GM21619 (cell line): ENCODE data around the gene PIM2.
A peak's percentile ranks its signal among the peaks of the same experiment; 100 is the strongest.

Source experiments
- ATAC-seq: cut with Tn5 transposase; IDR thresholded peaks from one replicate; pipeline ENCODE4 v1.9.1; 2021; ENCODE audit not compliant: unreplicated experiment

PIM2 gene

GRCh38 chrX:48936429-48937053 is 17.7 kb upstream of the PIM2 start:
- ATAC-seq, result peak; percentile 0

- ATAC-seq, result no peak
Measured at GRCh38 chrX:48935301-48935670, 16.5 kb upstream of the PIM2 start.

GRCh38 chrX:48934581-48935300 is 15.9 kb upstream of the PIM2 start:
- ATAC-seq, result no peak

- no peak for ATAC-seq
Measured at GRCh38 chrX:48933757-48934156, 14.9 kb upstream of the PIM2 start.

GRCh38 chrX:48927736-48928382 is 9.0 kb upstream of the PIM2 start:
- ATAC-seq, result no peak

- no peak for ATAC-seq
Measured at GRCh38 chrX:48927123-48927522, 8.3 kb upstream of the PIM2 start.

GRCh38 chrX:48924270-48924669 is 5.4 kb upstream of the PIM2 start:
- no peak for ATAC-seq

GRCh38 chrX:48923771-48924170 is 4.9 kb upstream of the PIM2 start:
- no peak for ATAC-seq

GRCh38 chrX:48920718-48921104 is 1.9 kb upstream of the PIM2 start:
- no peak for ATAC-seq

- no peak for ATAC-seq
Measured at GRCh38 chrX:48919947-48920717, 1.3 kb upstream of the PIM2 start.

- no peak for ATAC-seq
Measured at GRCh38 chrX:48919360-48919841, 577 bp upstream of the PIM2 start.

- ATAC-seq, result no peak
Measured at GRCh38 chrX:48918301-48918642, 552 bp downstream of the PIM2 start.

- peak; percentile 30 for ATAC-seq
Measured at GRCh38 chrX:48917139-48918001, 1.5 kb downstream of the PIM2 start.

GRCh38 chrX:48914593-48915493 is 4.0 kb downstream of the PIM2 start:
- ATAC-seq, result no peak

GRCh38 chrX:48913605-48914366 is 5.0 kb downstream of the PIM2 start:
- no peak for ATAC-seq

- ATAC-seq, result peak; percentile 59
Measured at GRCh38 chrX:48911412-48912182, 7.2 kb downstream of the PIM2 start, which contains the start of gene SLC35A2. TSS of gene SLC35A2 (minus strand) at chrX:48911646. CDS start at chrX:48911636, 10 bp downstream.

- ATAC-seq, result no peak
Measured at GRCh38 chrX:48910926-48911411, 7.9 kb downstream of the PIM2 start.
